ENCODE measurements around the gene TENT4A.

GRCh38 chr5:6739603-6740002, 26.4 kb downstream of the TENT4A start:
- TF ChIP-seq CTCF (conservative IDR thresholded peaks at IDR 0.05) (no peak), ZFX (IDR thresholded peaks at IDR 0.05) (no peak)

Data from C4-2B (cell line).